HCT116 (cell line): Measurements from ENCODE around the gene PODNL1. TPM values are rescaled to one million over a fixed set of nuclear protein-coding genes. Genes with fewer than 3 reads are reported as not detected.

Experiments
- ATAC-seq: fragments of 200-7000 bp; cut with Tn5 transposase; 2 replicates; pipeline ENCODE4 v1.9.1; 2020; ENCODE audit warnings: mild to moderate bottlenecking, moderate library complexity
- BruUV-seq: library from RNA; stranded (reverse); fragments of 400-500 nt; replicated peaks from 2 replicates; lab custom pipeline; 2021; lab: Mats Ljungman, UMichigan
- CTCF ChIA-PET: fragments of 300-600 bp; sonication (Branson Sonifier 250); formaldehyde crosslinking; loops from one replicate; lab custom pipeline; 2021; ENCODE audit warnings: antibody characterized with exemption; lab: Charles Lee
- POLR2A ChIA-PET: fragments of 300-600, 350-600 bp; sonication (Branson Sonifier 250); formaldehyde crosslinking; loops from one replicate; lab custom pipeline; 2021; ENCODE audit warnings: antibody characterized with exemption; lab: Charles Lee
- RAD21 ChIA-PET, 2 experiments: fragments of 300-600 bp; sonication (Branson Sonifier 250); formaldehyde crosslinking; loops; one replicate each; lab custom pipeline; 2023; ENCODE audit warnings: low total read pairs in 2 of 2; ENCODE audit not compliant: uncharacterized antibody in 2 of 2, unreplicated experiment in 2 of 2, low non-redundant PET in 1 of 2; lab: Charles Lee
- DNase-seq: peaks from one replicate; pipeline ENCODE4 v3.0.0-alpha.2; 2010; ENCODE audit warnings: low read depth, low spot score
- H2AFZ ChIP-seq: fragments of 200-600 bp; shearing (Covaris generic), sonication (generic); 2 replicates; pipeline ENCODE4 v1.6.1; 2017; ENCODE audit warnings: low read depth, mixed run types, mixed read lengths, antibody characterized with exemption, low read length; ENCODE audit not compliant: poor library complexity, severe bottlenecking
- H3K27ac ChIP-seq: 2 replicates; pipeline ENCODE4 v1.5.1; 2012; ENCODE audit warnings: low read depth, low read length
- H3K27me3 ChIP-seq: fragments of 200-600 bp; sonication (generic); 2 replicates; pipeline ENCODE4 v1.6.1; 2016; ENCODE audit warnings: mixed run types, low read length, mixed read lengths; ENCODE audit not compliant: insufficient read depth
- H3K36me3 ChIP-seq, 2 experiments: fragments of 200-500 bp in 1 of 2; fragments of 200-600 bp in 1 of 2; sonication (Bioruptor generic) in 1 of 2; sonication (generic) in 1 of 2; 2 replicates each; pipeline versions ENCODE4 v1.5.1 to v1.6.1; 2014 to 2016; ENCODE audit warnings: low read length in 2 of 2, inconsistent platforms in 1 of 2, mixed read lengths in 1 of 2, mixed run types in 1 of 2; ENCODE audit not compliant: insufficient read depth in 2 of 2, control insufficient read depth in 1 of 2
- H3K4me1 ChIP-seq, 2 experiments: fragments of 200-600 bp in 1 of 2; sonication (generic) in 1 of 2; 2 replicates each; pipeline versions ENCODE4 v1.5.1 to v1.6.1; 2012 to 2017; ENCODE audit warnings: low read length in 2 of 2, inconsistent platforms in 1 of 2, mild to moderate bottlenecking in 1 of 2, mixed read lengths in 1 of 2, mixed run types in 1 of 2, moderate library complexity in 1 of 2; ENCODE audit not compliant: insufficient read depth in 2 of 2, control insufficient read depth in 1 of 2
- H3K4me2 ChIP-seq: fragments of 200-600 bp; sonication (generic); 2 replicates; pipeline ENCODE4 v1.6.1; 2017; ENCODE audit warnings: mixed run types, low read length, mixed read lengths
- H3K4me3 ChIP-seq, 2 experiments: fragments of 200-600 bp in 1 of 2; sonication (generic) in 1 of 2; replicated peaks in 1 of 2; 2 replicates each; pipeline ENCODE4 v1.5.1; 2011 to 2016; ENCODE audit warnings: low read length in 2 of 2, control low read depth in 1 of 2, low read depth in 1 of 2, mild to moderate bottlenecking in 1 of 2, mixed read lengths in 1 of 2, mixed run types in 1 of 2
- H3K79me2 ChIP-seq: fragments of 200-600 bp; sonication (generic); 2 replicates; pipeline ENCODE4 v1.6.1; 2017; ENCODE audit warnings: mild to moderate bottlenecking, mixed run types, low read length, moderate library complexity, mixed read lengths; ENCODE audit not compliant: insufficient read depth
- H3K9ac ChIP-seq: fragments of 200-600 bp; sonication (generic); 2 replicates; pipeline ENCODE4 v1.6.1; 2016; ENCODE audit warnings: low read length, mixed read lengths
- H3K9me2 ChIP-seq: fragments of 200-600 bp; sonication (generic), shearing (Covaris generic); 2 replicates; pipeline ENCODE4 v1.6.1; 2017; ENCODE audit warnings: mixed run types, mild to moderate bottlenecking, moderate library complexity; ENCODE audit not compliant: insufficient read depth
- H3K9me3 ChIP-seq, 2 experiments: fragments of 200-500 bp in 1 of 2; fragments of 200-600 bp in 1 of 2; sonication (Bioruptor generic) in 1 of 2; sonication (generic) in 1 of 2; 2 replicates each; pipeline ENCODE4 v1.6.1; 2014 to 2017; ENCODE audit warnings: low read length in 2 of 2, mixed read lengths in 2 of 2, inconsistent platforms in 1 of 2, low read depth in 1 of 2, mild to moderate bottlenecking in 1 of 2, mixed run types in 1 of 2, moderate library complexity in 1 of 2; ENCODE audit not compliant: control insufficient read depth in 1 of 2, insufficient read depth in 1 of 2
- H4K20me1 ChIP-seq: fragments of 200-600 bp; sonication (generic), shearing (Covaris generic); 2 replicates; pipeline ENCODE4 v1.6.1; 2017; ENCODE audit warnings: mixed run types, mild to moderate bottlenecking, moderate library complexity; ENCODE audit not compliant: insufficient read depth
- CEBPB ChIP-seq: IDR thresholded peaks from 2 replicates; pipeline ENCODE4 v1.6.1; 2012; ENCODE audit warnings: low read depth
- EZH2phosphoT487 ChIP-seq: fragments of 200-600 bp; IDR thresholded peaks from 2 replicates; pipeline ENCODE4 v1.6.1; 2018; ENCODE audit warnings: antibody characterized with exemption, borderline replicate concordance
- JUND ChIP-seq: IDR thresholded peaks from 2 replicates; pipeline ENCODE4 v1.6.1; 2012
- POLR2AphosphoS5 ChIP-seq: IDR thresholded peaks from 2 replicates; pipeline ENCODE4 v1.6.1; 2011; ENCODE audit warnings: mild to moderate bottlenecking, low read depth, low read length, moderate library complexity
- SIN3A ChIP-seq: IDR thresholded peaks from 2 replicates; pipeline ENCODE4 v1.6.1; 2012; ENCODE audit warnings: low read depth
- SRF ChIP-seq: IDR thresholded peaks from 2 replicates; pipeline ENCODE4 v1.6.1; 2012; ENCODE audit warnings: low read depth
- intact Hi-C: fragments of 100-400 bp; cut with micrococcal nuclease; formaldehyde crosslinking; loops from 2 replicates; pipeline ENCODE4 v1.10.0; 2022
- total RNA-seq: library from RNA; stranded (reverse); gene quantifications from one replicate; pipeline ENCODE4 v1.2.1, GENCODE V29; 2021; ENCODE audit not compliant: unreplicated experiment
- TF ChIP-seq, protein P1 (sequence below), 3 experiments: fragments of 200-600 bp in 1 of 3; sonication (generic) in 1 of 3; IDR thresholded peaks in 2 of 3; conservative IDR thresholded peaks in 1 of 3; 2 replicates each; pipeline ENCODE4 v1.5.1; 2012 to 2017; ENCODE audit warnings: low read depth in 2 of 3, low read length in 2 of 3, antibody characterized with exemption in 1 of 3, borderline replicate concordance in 1 of 3, control low read depth in 1 of 3, mild to moderate bottlenecking in 1 of 3, mixed read lengths in 1 of 3, mixed run types in 1 of 3, moderate library complexity in 1 of 3; ENCODE audit not compliant: insufficient read depth in 1 of 3
- TF ChIP-seq, protein P2 (sequence below): IDR thresholded peaks from 2 replicates; pipeline ENCODE4 v1.6.1; 2012

PODNL1 gene
- total RNA-seq, 1 experiment from 2014 or later: 0.71 TPM

GRCh38 chr19:13960863-13961784, 22.9 kb upstream of the PODNL1 start:
- intact Hi-C loops: no loop called here
- ATAC-seq: peak; percentile 8; the same call in 1 of the 2 replicates

DNA sequence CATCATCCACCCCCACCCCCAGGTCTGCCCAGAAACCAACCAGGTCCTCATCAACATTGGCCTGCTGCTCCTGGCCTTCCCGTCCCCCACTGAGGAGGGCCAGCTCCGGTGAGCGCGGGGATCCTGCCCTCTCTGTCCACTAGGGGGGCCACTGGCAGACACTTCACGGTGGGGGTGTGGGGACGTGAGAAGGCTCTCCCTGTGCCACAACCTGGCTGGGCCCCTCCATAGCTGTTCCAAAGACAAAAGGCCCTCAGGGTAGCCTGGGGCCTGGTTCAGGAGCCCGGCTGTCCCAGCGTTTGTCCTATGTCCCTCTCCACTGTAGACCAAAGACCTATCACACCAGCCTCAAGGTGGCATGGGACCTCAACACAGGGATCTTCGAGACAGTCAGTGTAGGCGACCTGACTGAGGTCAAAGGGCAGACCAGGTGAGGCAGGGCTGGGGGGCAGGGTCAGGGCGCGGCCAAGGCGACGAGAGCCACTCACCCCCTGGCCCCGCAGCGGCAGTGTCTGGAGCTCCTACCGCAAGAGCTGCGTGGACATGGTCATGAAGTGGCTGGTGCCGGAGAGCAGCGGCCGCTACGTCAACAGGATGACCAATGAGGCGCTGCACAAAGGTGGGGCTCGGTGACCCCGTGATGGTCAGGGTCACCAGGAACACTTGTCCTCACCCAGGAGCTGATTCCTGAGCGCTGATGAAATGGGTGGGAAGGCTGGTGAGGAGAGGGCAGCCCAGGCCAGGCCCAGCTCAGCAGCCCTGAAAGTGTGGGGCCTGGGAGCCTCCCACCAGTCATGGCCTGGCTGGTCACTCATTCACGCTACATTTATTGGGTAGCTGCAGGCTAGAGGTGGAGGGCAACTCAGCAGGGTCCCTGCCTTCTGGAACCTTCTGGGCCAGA, 22.0 kb upstream of the PODNL1 start:
- no peak for DNase-seq
- CTCF ChIA-PET: no interaction called here
- Histone ChIP-seq H3K4me1 (no peaks in the 10 kb centered on the region), H3K9me3 (no peaks in the 10 kb centered on the region), H3K4me2 (no peak overlapping the region), H4K20me1 (no peaks in the 10 kb centered on the region), H3K9me2 (no peaks in the 10 kb centered on the region), H3K27me3 (no peaks in the 10 kb centered on the region), H3K9ac (no peak overlapping the region), H2AFZ (no peak overlapping the region), H3K36me3 (peaks cover 8 to 28% of the 10 kb centered on the region in 2 experiments; a peak in 3 of 4 replicates), H3K27ac (no peak overlapping the region; the same call in 1 of the 2 replicates), H3K79me2 (no peaks in the 10 kb centered on the region), H3K4me3 (no peak overlapping the region)
- TF ChIP-seq, protein P1, sequence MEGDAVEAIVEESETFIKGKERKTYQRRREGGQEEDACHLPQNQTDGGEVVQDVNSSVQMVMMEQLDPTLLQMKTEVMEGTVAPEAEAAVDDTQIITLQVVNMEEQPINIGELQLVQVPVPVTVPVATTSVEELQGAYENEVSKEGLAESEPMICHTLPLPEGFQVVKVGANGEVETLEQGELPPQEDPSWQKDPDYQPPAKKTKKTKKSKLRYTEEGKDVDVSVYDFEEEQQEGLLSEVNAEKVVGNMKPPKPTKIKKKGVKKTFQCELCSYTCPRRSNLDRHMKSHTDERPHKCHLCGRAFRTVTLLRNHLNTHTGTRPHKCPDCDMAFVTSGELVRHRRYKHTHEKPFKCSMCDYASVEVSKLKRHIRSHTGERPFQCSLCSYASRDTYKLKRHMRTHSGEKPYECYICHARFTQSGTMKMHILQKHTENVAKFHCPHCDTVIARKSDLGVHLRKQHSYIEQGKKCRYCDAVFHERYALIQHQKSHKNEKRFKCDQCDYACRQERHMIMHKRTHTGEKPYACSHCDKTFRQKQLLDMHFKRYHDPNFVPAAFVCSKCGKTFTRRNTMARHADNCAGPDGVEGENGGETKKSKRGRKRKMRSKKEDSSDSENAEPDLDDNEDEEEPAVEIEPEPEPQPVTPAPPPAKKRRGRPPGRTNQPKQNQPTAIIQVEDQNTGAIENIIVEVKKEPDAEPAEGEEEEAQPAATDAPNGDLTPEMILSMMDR (IDR thresholded peaks at IDR 0.05 in 2 of 3, conservative IDR thresholded peaks at IDR 0.05 in 1 of 3; ENCODE audit: borderline replicate concordance in 1 of 3, insufficient read depth in 1 of 3, low read depth in 2 of 3, low read length in 2 of 3): peak in 2 of 3 experiments; percentile 37 to 44; a peak in 4 of 6 replicates
- TF ChIP-seq JUND (no peak), SRF (no peak), SIN3A (no peak)
- TF ChIP-seq, protein P2, sequence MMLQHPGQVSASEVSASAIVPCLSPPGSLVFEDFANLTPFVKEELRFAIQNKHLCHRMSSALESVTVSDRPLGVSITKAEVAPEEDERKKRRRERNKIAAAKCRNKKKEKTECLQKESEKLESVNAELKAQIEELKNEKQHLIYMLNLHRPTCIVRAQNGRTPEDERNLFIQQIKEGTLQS: no peak
- peak; percentile 69 for ATAC-seq
- RAD21 ChIA-PET: no interaction called here
- POLR2A ChIA-PET: no interaction called here
- no TSS peak for BruUV-seq
- intact Hi-C loops: no loop called here

More at GRCh38 chr19:13960863-13961784, 22.9 kb upstream of the PODNL1 start:
- ChIA-PET RAD21 (no interaction called here), POLR2A (no interaction called here), CTCF (no interaction called here)
- Histone ChIP-seq H3K79me2 (no peaks in the 10 kb centered on the region), H3K27me3 (no peaks in the 10 kb centered on the region), H3K36me3 (peaks cover 4 to 21% of the 10 kb centered on the region in 2 experiments; a peak in 3 of 4 replicates), H3K4me2 (no peak overlapping the region), H3K4me3 (no peak overlapping the region), H4K20me1 (no peaks in the 10 kb centered on the region), H3K27ac (no peak overlapping the region), H3K9ac (no peak overlapping the region), H3K4me1 (no peaks in the 10 kb centered on the region), H2AFZ (no peak overlapping the region), H3K9me2 (no peaks in the 10 kb centered on the region), H3K9me3 (no peaks in the 10 kb centered on the region)
- TF ChIP-seq EZH2phosphoT487 (no peak), POLR2AphosphoS5 (no peak), CEBPB (no peak)
- DNase-seq: no peak
- BruUV-seq: no TSS peak
